ENCODE data around the gene TPCN1.

Gene TPCN1

GRCh38 chr12:113287146-113287898 lies 66.1 kb downstream of the TPCN1 start:
- DNase-seq (ENCODE audit: low read depth): no peak

DNA sequence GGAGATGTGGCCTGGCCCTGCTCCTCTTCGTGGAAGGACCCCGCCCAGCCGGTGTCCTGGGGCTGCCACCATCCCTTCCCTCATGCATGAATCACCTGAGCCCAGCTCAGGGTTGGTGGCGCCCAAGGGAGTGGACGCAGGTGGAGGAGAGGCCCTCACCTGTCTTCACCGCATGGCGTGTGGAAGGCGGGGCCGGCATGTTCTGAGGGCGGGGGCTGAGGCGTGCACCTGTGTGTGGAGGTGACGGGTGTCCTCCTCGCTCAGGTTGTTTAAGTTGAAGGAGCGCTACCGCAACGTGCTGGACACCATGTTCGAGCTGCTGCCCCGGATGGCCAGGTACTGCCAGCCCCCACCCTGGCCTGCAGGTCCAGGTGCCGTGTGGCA lies 66.6 kb downstream of the TPCN1 start:
- no peak for DNase-seq (ENCODE audit: low read depth)

GRCh38 chr12:113289361-113289760 lies 68.1 kb downstream of the TPCN1 start:
- no peak for DNase-seq (ENCODE audit: low read depth)

DNA sequence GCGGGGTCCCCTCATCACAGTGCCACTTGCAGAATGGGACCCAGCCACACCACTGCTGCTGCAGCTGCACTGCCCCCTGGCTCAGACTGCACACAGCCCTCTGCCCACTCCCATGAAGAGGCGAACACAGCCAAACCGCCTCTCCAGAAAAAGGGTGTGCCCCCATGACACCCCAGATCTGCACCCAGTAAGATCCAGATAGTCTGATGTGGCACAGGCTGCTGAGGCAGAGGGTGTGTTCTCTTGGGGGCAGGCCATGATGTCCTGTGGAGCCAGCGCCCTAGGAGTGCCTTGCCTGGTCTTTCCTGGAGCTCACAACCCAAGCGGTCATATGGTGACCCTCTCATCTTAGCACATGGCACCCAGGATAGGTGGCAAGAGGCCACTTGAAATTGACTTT lies 69.2 kb downstream of the TPCN1 start:
- no peak for DNase-seq (ENCODE audit: low read depth)

DNA sequence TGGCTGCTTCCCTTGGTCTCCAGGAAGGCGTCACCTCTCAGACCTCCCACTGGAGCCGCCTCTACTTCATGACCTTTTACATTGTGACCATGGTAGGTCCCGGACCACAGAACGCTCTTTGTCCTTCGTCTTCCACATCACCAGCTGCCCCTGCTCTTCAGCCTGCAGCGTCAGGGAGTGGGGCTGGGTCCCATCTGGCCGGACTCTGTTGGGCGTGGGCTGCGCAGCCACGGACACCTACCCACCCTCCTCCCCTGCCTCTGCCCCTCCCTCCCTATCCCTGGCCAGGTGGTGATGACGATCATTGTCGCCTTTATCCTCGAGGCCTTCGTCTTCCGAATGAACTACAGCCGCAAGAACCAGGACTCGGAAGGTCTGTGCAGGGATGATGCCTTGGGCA lies 70.3 kb downstream of the TPCN1 start:
- no peak for DNase-seq (ENCODE audit: low read depth)

- peak; percentile 88 for DNase-seq (ENCODE audit: low read depth)
Observed at GRCh38 chr12:113292091-113292490, 70.8 kb downstream of the TPCN1 start.

- no peak for DNase-seq (ENCODE audit: low read depth)
Observed at GRCh38 chr12:113292547-113292946, 71.3 kb downstream of the TPCN1 start.

DNA sequence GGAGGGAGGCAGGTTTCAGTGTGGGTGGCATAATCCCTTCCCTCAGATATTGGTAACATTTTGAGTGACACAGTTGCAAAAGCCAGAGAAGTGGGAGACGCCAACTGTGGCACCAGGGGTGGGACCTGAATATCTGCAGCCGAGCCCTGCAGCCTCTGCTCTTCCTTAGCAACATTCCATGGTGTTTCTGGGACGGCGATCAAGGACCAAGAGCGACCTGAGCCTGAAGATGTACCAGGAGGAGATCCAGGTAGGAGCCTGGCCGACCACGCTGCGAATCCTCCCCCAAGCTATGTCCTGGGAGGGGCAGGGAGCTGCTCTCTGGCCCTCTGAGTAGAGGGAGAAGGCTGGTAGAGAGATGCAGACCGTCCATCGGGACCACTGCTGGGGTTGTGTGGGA lies 71.8 kb downstream of the TPCN1 start:
- no peak for DNase-seq (ENCODE audit: low read depth)

DNA sequence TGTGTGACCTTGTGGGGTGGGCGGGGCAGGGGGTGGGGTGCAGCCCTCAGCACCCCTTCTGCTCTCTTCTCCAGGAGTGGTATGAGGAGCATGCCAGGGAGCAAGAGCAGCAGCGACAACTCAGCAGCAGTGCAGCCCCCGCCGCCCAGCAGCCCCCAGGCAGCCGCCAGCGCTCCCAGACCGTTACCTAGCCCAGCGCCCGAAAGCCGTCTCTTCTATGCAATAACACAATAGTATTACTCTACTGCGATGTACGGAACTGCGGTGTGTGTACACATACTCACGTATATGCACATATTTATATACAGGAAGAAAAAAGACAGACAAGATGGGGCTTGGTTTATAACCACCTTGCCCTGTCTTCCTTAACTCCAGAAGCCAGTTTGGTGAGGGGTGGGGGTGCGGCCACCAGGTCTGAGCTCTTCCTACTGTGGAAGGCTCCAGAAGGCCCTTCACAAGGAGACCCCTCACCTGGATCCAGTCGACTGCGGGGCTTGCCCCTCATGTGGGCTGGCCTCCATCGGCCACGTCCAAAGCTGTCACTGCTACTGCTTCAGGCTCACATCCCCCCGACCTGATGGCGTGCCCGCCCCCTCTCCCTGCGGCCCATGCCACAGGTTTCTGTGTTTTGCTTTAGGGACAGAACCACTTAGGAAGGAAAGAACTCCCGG lies 74.8 kb downstream of the TPCN1 start:
- no peak for DNase-seq (ENCODE audit: low read depth)

DNA sequence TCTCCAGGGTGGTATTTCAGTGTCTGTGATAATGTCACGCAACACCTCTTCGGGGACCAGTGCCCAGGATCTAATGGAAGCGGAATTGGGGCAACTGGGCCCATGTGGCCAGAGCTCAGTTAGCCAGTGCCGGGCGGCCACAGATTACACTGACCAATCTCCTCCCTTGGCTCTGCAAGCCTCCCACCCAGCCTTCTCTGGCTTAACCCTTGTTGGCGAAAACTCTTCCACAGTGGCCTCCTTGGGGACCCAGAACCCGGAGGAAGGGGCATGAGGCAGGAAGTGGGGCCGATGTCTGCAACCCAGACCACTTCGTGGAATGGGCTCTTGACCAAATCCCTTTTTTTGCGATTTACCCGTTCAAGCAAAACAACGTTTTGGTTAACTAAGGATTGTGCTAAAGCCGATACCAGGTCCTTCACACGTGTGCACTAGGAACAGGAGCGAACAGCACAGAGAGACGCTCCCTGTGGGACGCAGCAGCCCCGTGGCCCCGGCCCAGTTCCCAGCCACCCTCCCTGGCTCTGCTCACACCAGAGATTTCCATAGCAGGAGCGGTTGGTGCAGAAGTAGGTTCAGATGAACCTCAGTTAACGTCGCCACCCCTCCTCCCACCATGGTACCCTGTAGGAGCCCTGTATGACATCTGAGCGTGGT lies 75.4 kb downstream of the TPCN1 start:
- DNase-seq (ENCODE audit: low read depth): no peak

GRCh38 chr12:113297214-113297587 lies 75.9 kb downstream of the TPCN1 start:
- no peak for DNase-seq (ENCODE audit: low read depth)

DNA sequence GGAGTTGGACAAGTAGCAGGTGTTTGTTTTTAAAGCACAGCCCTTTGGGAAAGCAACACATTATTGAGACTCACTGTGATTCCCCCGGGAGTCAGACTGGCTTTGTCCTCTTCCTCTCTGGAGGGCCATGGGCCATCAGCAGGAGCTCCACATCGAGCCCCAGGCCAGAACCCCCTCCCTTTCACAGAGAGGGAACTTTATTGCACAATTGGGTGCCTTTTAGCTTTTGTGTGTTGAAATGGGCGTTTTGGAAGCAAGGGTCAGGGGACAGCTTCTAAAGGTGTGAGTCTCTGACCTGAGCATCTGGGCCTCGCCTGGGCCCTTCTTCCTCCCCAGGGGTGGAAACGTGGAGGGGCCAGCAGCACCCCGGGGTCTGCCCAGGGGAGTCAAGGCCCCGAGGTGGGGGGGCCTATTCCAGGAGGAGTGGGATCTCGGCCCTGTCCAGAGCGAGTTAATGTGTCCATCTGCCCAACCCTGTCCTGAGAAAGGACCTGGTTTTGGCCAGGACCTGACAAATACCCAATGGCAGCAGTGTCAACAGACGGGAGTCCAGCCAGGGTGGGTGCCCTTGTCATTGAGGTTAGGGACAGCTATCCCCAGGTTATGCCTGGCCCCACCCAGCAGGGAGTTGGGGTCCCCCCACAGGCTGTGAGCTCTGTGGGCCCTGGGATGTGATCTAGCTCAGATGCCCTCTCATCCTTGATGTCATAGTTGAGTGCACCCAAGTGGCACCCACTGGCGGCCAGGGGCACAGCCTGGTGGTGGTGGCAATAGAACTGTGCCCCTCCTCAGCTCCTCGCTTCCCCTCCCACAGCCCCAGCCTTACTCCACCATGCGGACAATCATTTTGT lies 76.6 kb downstream of the TPCN1 start:
- no peak for DNase-seq (ENCODE audit: low read depth)

- DNase-seq (ENCODE audit: low read depth): no peak
Observed at GRCh38 chr12:113298472-113298817, 77.2 kb downstream of the TPCN1 start.

GRCh38 chr12:113298861-113299545 lies 77.7 kb downstream of the TPCN1 start:
- no peak for DNase-seq (ENCODE audit: low read depth)

GRCh38 chr12:113299619-113300237 lies 78.5 kb downstream of the TPCN1 start:
- peak; percentile 82 for DNase-seq (ENCODE audit: low read depth)

DNA sequence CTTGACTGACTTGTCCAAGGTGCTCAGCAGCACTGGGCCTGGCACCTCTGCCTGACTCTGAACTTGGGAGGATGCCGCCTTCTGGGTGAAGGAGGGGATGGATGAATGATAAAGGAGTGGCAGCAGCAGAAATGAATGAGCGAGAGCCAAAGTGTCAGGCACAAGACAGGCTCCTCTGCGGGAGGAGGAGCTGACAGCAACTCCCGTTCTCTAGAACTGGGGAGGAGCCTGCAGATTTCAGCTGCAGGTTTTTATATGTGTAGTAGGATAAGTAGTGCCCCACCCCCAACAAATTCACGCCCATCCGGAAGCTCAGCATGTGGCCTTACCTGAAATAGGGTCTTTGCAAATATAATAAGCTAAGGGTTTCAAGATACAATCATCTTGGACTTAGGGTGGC lies 80.5 kb downstream of the TPCN1 start:
- no peak for DNase-seq (ENCODE audit: low read depth)

DNA sequence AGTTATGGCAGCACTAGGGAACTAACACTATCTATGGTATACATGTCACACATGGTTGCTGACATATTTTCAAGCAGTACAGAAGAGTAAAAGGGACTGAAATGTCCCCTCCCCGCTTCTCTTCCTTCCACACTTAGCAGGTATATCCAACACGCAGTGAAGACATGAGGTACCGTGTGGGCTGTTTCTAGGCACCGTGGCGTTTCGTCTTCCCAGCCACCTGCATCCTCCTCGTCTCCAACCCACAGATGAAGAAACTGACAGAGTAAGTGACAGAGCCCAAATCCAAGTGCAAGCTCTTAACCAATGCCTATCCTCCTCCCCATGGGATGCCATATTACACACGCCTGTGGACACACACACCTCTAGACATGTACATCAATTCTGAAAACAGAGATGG lies 81.2 kb downstream of the TPCN1 start:
- no peak for DNase-seq (ENCODE audit: low read depth)

DNA sequence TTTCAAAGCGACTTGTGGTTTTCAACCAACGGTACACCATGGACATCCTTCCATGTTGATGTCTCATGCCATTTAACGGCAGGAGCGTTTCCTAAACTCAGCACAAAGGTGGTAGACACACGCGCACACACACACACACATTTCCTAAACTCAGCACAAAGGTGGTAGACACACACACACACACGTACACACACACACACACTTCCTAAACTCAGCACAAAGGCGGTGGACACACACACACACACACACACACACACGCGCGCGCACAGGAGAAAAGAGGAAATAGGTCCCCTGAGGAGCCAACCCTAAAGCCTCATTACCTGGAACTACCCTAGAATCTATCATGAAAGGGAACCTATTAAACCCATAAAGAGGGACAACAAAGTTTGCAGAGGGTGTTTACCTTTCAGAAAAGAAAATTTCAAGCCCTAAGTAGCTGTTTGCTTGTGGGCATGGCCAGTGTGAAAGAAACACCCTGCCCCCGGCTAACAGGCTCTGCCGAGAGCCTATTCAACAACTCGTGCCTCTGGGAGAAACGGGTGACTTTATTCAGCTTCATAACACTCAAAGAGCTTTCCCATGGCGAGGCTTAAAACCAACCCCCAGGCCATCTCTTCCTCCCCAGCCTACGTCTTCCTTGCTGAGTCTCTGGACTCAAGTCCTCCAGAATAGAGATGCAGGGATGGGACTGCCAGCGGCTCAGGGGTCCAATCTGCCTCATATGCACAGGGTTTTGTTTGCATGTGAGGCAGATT lies 81.8 kb downstream of the TPCN1 start:
- DNase-seq (ENCODE audit: low read depth): no peak

DNA sequence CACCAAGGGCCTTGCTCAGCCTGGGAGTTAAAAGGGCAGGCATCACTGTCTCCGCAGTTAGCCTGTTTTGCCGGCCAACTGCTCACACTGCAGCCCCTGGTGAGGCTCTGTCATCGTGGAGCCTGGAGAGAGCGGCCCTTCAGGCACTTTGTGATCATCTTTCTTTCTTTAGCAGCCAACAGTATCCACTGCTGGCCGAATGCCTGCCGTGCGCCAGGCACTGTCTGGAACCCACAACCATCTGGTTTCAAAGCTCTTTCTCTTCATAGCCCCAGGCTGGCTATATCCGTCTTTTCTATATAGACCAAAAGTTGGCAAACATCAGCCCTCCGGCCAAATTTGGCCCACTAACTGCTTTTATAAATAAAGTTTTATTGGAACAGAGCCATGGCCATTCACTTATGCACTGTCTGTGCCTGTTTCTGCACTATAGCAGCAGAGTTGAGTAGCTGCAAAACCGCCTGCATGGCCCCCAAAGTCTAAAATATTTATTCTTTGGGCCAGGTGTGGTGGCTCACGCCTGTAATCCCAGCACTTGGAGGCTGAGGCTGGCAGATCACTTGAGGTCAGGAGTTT lies 84.1 kb downstream of the TPCN1 start:
- DNase-seq (ENCODE audit: low read depth): no peak

DNA sequence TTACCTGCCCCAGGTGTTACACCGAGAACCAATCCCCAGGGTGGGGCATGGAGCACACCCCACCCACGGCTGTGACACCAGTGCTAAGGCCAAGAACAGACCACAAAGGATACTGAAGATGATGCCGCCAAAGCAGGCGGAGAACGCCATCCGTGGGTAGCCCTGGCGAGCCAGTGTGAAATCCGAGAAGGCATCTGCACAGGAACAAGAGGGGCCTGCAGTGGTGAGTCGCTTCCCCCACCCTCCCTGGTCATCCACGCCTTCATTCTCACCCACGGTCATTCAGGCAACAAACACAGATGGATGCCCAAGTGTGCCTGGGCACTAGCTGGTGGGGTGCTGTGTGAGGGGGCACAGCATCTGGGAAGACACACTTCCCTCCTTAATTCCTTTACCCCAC lies 85.1 kb downstream of the TPCN1 start:
- no peak for DNase-seq (ENCODE audit: low read depth)

Data from iris pigment epithelial cell (primary cell).